IMR-90 (cell line): ENCODE measurements around the gene FAM186B. TPM values are rescaled to one million over a fixed set of nuclear protein-coding genes. Genes with fewer than 3 reads are reported as not detected.

ENCODE experiments used
- ATAC-seq: fragments of 200-7000 bp; cut with Tn5 transposase; 2 replicates; pipeline ENCODE4 v1.9.1; 2020; ENCODE audit warnings: low read depth, mild to moderate bottlenecking, moderate library complexity
- BruUV-seq: library from RNA; stranded (reverse); fragments of 400-500 nt; replicated peaks from 2 replicates; lab custom pipeline; 2021; lab: Mats Ljungman, UMichigan
- CTCF ChIA-PET: fragments of 300-600 bp; formaldehyde crosslinking; extraction: SDS; loops from one replicate; lab custom pipeline; 2021; ENCODE audit warnings: antibody characterized with exemption; lab: Yijun Ruan, JAX
- POLR2A ChIA-PET: fragments of 300-600 bp; sonication (Branson Sonifier 250); formaldehyde crosslinking; loops from one replicate; lab custom pipeline; 2022; ENCODE audit warnings: antibody characterized with exemption; ENCODE audit not compliant: unreplicated experiment; lab: Charles Lee
- DNase-seq: peaks from one replicate; pipeline ENCODE4 v3.0.0; 2013
- H2AFZ ChIP-seq: replicated peaks from 2 replicates; pipeline ENCODE3; 2013; ENCODE audit warnings: low read length, mild to moderate bottlenecking; ENCODE audit not compliant: poor library complexity
- H2AK5ac ChIP-seq: 2 replicates; pipeline ENCODE4 v1.6.1; 2013; ENCODE audit warnings: low read depth, low read length, inconsistent platforms
- H2AK9ac ChIP-seq: replicated peaks from 2 replicates; pipeline ENCODE3; 2013; ENCODE audit warnings: mild to moderate bottlenecking, low read depth, low read length, moderate library complexity; ENCODE audit not compliant: poor library complexity
- H2BK120ac ChIP-seq: 2 replicates; pipeline ENCODE4 v1.6.1; 2013; ENCODE audit warnings: low read depth, low read length, inconsistent platforms
- H2BK15ac ChIP-seq: 3 replicates; pipeline ENCODE4 v1.6.1; 2013; ENCODE audit warnings: low read depth, low read length, inconsistent platforms
- H2BK20ac ChIP-seq: 2 replicates; pipeline ENCODE4 v1.6.1; 2013; ENCODE audit warnings: low read depth, mild to moderate bottlenecking, inconsistent platforms, low read length, moderate library complexity
- H2BK5ac ChIP-seq: 2 replicates; pipeline ENCODE4 v1.6.1; 2013; ENCODE audit warnings: mild to moderate bottlenecking, low read depth, low read length, inconsistent platforms; ENCODE audit not compliant: poor library complexity, severe bottlenecking
- H3K14ac ChIP-seq: replicated peaks from 2 replicates; pipeline ENCODE4 v1.6.1; 2013; ENCODE audit warnings: low read depth, low read length, inconsistent platforms
- H3K18ac ChIP-seq: 2 replicates; pipeline ENCODE4 v1.6.1; 2013; ENCODE audit warnings: low read depth, low read length, control low read depth
- H3K23ac ChIP-seq: 2 replicates; pipeline ENCODE4 v1.6.1; 2013; ENCODE audit warnings: low read depth, low read length, inconsistent platforms
- H3K27ac ChIP-seq: 2 replicates; pipeline ENCODE4 v1.5.1; 2013; ENCODE audit warnings: mild to moderate bottlenecking, control low read depth, low read length; ENCODE audit not compliant: insufficient read depth
- H3K27me3 ChIP-seq: 2 replicates; pipeline ENCODE4 v1.6.1; 2013; ENCODE audit warnings: low read length; ENCODE audit not compliant: control insufficient read depth, insufficient read depth
- H3K36me3 ChIP-seq: 2 replicates; pipeline ENCODE4 v1.6.1; 2013; ENCODE audit warnings: low read length, mixed read lengths; ENCODE audit not compliant: control insufficient read depth, insufficient read depth
- H3K4ac ChIP-seq: 2 replicates; pipeline ENCODE4 v1.6.1; 2013; ENCODE audit warnings: low read depth, low read length, inconsistent platforms
- H3K4me1 ChIP-seq: 2 replicates; pipeline ENCODE4 v1.6.1; 2013; ENCODE audit warnings: low read length, mixed read lengths; ENCODE audit not compliant: control insufficient read depth, insufficient read depth
- H3K4me2 ChIP-seq: 2 replicates; pipeline ENCODE4 v1.6.1; 2013; ENCODE audit warnings: low read depth, mild to moderate bottlenecking, control low read depth, low read length, moderate library complexity
- H3K4me3 ChIP-seq: 2 replicates; pipeline ENCODE4 v1.5.1; 2013; ENCODE audit warnings: low read depth, mild to moderate bottlenecking, control low read depth, low read length, moderate library complexity; ENCODE audit not compliant: insufficient read depth
- H3K56ac ChIP-seq: 2 replicates; pipeline ENCODE4 v1.6.1; 2013; ENCODE audit warnings: low read length, inconsistent platforms; ENCODE audit not compliant: insufficient read depth; ENCODE audit errors: extremely low read depth
- H3K79me1 ChIP-seq, 2 experiments: 2 replicates each; pipeline ENCODE4 v1.6.1; 2013; ENCODE audit warnings: low read length in 2 of 2, inconsistent platforms in 1 of 2, low read depth in 1 of 2
- H3K9ac ChIP-seq: 2 replicates; pipeline ENCODE4 v1.6.1; 2013; ENCODE audit warnings: low read depth, low read length, control low read depth
- H3K9me1 ChIP-seq: 2 replicates; pipeline ENCODE4 v1.6.1; 2013; ENCODE audit warnings: low read length, inconsistent platforms; ENCODE audit not compliant: insufficient read depth
- H3K9me3 ChIP-seq: 2 replicates; pipeline ENCODE4 v1.6.1; 2013; ENCODE audit warnings: low read length; ENCODE audit not compliant: control insufficient read depth, insufficient read depth
- H4K20me1 ChIP-seq: 2 replicates; pipeline ENCODE4 v1.6.1; 2013; ENCODE audit warnings: low read length, inconsistent platforms; ENCODE audit not compliant: insufficient read depth
- H4K5ac ChIP-seq: 2 replicates; pipeline ENCODE4 v1.6.1; 2013; ENCODE audit warnings: mild to moderate bottlenecking, low read depth, low read length, control low read depth
- H4K8ac ChIP-seq, 2 experiments: 2 replicates each; pipeline ENCODE4 v1.6.1; 2013; ENCODE audit warnings: low read depth in 2 of 2, low read length in 2 of 2, control low read depth in 1 of 2, inconsistent platforms in 1 of 2
- H4K91ac ChIP-seq: 2 replicates; pipeline ENCODE4 v1.6.1; 2013; ENCODE audit warnings: low read depth, low read length, inconsistent platforms; ENCODE audit not compliant: insufficient read depth
- CTCF ChIP-seq: conservative IDR thresholded peaks from 2 replicates; pipeline ENCODE4 v1.5.1; 2012; ENCODE audit warnings: mild to moderate bottlenecking, low read depth, low read length, improper control_type of control experiment
- RCOR1 ChIP-seq: IDR thresholded peaks from 2 replicates; pipeline ENCODE4 v1.6.1; 2012; ENCODE audit warnings: mild to moderate bottlenecking, low read length, improper control_type of control experiment; ENCODE audit not compliant: insufficient replicate concordance
- WGBS, 2 experiments: methylation state at CpG; one replicate each; pipeline versions ENCODE4 v1.1.5 to v1.1.7; 2013; ENCODE audit warnings: missing lambda C conversion rate in 2 of 2; ENCODE audit not compliant: insufficient read length in 1 of 2; ENCODE audit errors: extremely low coverage in 2 of 2; 5-methylcytosine and 5-hydroxymethylcytosine counted together
- dilution Hi-C: fragments of 300-500 bp; cut with HindIII; formaldehyde crosslinking; loops from one replicate; pipeline ENCODE4 v1.14.3; 2018; ENCODE audit warnings: low sequenced_read_pairs; ENCODE audit not compliant: unreplicated experiment
- in situ Hi-C: fragments of 300-500 bp; cut with MboI; formaldehyde crosslinking; loops from 3 replicates; pipeline ENCODE4 v1.14.3; 2019; ENCODE audit warnings: low sequenced_read_pairs, inconsistent platforms, mixed read lengths
- intact Hi-C: fragments of 100-400 bp; cut with micrococcal nuclease; formaldehyde crosslinking; loops from 2 replicates; pipeline ENCODE4 v1.10.0; 2022
- polyA plus RNA-seq, 3 experiments: library from polyadenylated mRNA; depleted of rRNA; stranded (reverse); fragments of >200 nt; gene quantifications; 2 replicates each; pipeline ENCODE4 v1.2.3, GENCODE V29; 2012; ENCODE audit warnings: low replicate concordance in 1 of 3
- total RNA-seq: library from RNA; depleted of rRNA; stranded (reverse); fragments of >200 nt; gene quantifications from 2 replicates; pipeline ENCODE4 v1.2.3, GENCODE V29; 2012

The FAM186B gene
- total and polyA plus RNA-seq, 2 of the 4 experiments (the other 2 are of a cell fraction), result 0.10 to 0.18 TPM

GRCh38 chr12:49548822-49549648 is 56.4 kb downstream of the FAM186B start:
- in situ Hi-C loops (no loop called here), dilution Hi-C loops (no loop called here), intact Hi-C loops (no loop called here)
- POLR2A ChIA-PET, result no interaction called here
- peaks cover 79% of the 10 kb centered on the region for H3K27me3 ChIP-seq
- H2AK9ac ChIP-seq, result peak overlapping the region; percentile 69
- no peak overlapping the region for H2BK15ac ChIP-seq
- peak overlapping the region; percentile 89 for H2AFZ ChIP-seq
- no peak overlapping the region for H3K56ac ChIP-seq
- no peaks in the 10 kb centered on the region for H3K9me1 ChIP-seq
- H3K4ac ChIP-seq, result no peak overlapping the region
- H4K91ac ChIP-seq, result no peak overlapping the region
- H2BK5ac ChIP-seq, result no peak overlapping the region
- no peak overlapping the region for H2BK120ac ChIP-seq
- ATAC-seq (peak; percentile 44), DNase-seq (no peak)
- no peak for TF ChIP-seq RCOR1
- TF ChIP-seq CTCF, result peak; percentile 36
- no peaks in the 10 kb centered on the region for H3K9me3 ChIP-seq
- CTCF ChIA-PET, result interaction anchor here (0.7 kb wide), 1 partner anchor 31 kb away, joined by 3 read pairs; no protein-coding TSS in a partner anchor
- peak overlapping the region; percentile 30 to 47; a peak in 2 of 4 replicates for H4K8ac ChIP-seq
- no peak overlapping the region for H4K5ac ChIP-seq
- H3K9ac ChIP-seq, result no peak overlapping the region
- no peaks in the 10 kb centered on the region for H3K79me1 ChIP-seq
- H3K4me1 ChIP-seq, result peaks cover 3% of the 10 kb centered on the region; the same call in 1 of the 2 replicates
- H3K36me3 ChIP-seq, result no peaks in the 10 kb centered on the region
- no peak overlapping the region for H3K14ac ChIP-seq
- no peak overlapping the region for H3K23ac ChIP-seq
- H2AK5ac ChIP-seq, result no peak overlapping the region
- 25% methylated on average over 34 of the region's 70 CpGs; no CpG with 5 or more reads in 1 of the 2 experiments for WGBS, 2 experiments
- peak overlapping the region; percentile 65; the same call in 1 of the 2 replicates for H3K4me2 ChIP-seq
- no peak overlapping the region for H3K27ac ChIP-seq
- no peak overlapping the region; the same call in 1 of the 2 replicates for H3K4me3 ChIP-seq
- no TSS peak for BruUV-seq
- H3K18ac ChIP-seq, result no peak overlapping the region
- H4K20me1 ChIP-seq, result no peaks in the 10 kb centered on the region
- H2BK20ac ChIP-seq, result no peak overlapping the region
